Panc1 (cell line): ENCODE data around the gene SCN8A. TPM values are rescaled to one million over a fixed set of nuclear protein-coding genes. Genes with fewer than 3 reads are reported as not detected.

Experiments used
- ATAC-seq: fragments of 200-7000 bp; cut with Tn5 transposase; 2 replicates; pipeline ENCODE4 v1.9.1; 2020; ENCODE audit warnings: mild to moderate bottlenecking, moderate library complexity
- BruUV-seq: library from RNA; stranded (reverse); fragments of 400-500 nt; replicated peaks from 2 replicates; lab custom pipeline; 2021; lab: Mats Ljungman, UMichigan
- CTCF ChIA-PET: fragments of 300-600 bp; sonication (Branson Sonifier 250); formaldehyde crosslinking; loops from one replicate; lab custom pipeline; 2022; ENCODE audit warnings: antibody characterized with exemption; lab: Charles Lee
- POLR2A ChIA-PET: fragments of 300-600 bp; sonication (Branson Sonifier 250); formaldehyde crosslinking; loops from one replicate; lab custom pipeline; 2022; ENCODE audit warnings: antibody characterized with exemption; lab: Charles Lee
- DNase-seq: peaks from one replicate; pipeline ENCODE4 v3.0.0-alpha.2; 2010; ENCODE audit warnings: low read depth, low spot score
- H3K27ac ChIP-seq: 2 replicates; pipeline ENCODE4 v1.5.1; 2011; ENCODE audit warnings: mild to moderate bottlenecking, low read length, inconsistent platforms
- H3K27me3 ChIP-seq: fragments of 200-500 bp; sonication (Bioruptor generic); 2 replicates; pipeline ENCODE4 v1.6.0; 2014; ENCODE audit warnings: low read length, inconsistent platforms; ENCODE audit not compliant: control insufficient read depth, insufficient read depth
- H3K36me3 ChIP-seq: fragments of 200-500 bp; sonication (Bioruptor generic); 2 replicates; pipeline ENCODE4 v1.5.1; 2014; ENCODE audit warnings: inconsistent platforms, mild to moderate bottlenecking, low read length, moderate library complexity; ENCODE audit not compliant: control insufficient read depth, insufficient read depth
- H3K4me1 ChIP-seq: 2 replicates; pipeline ENCODE4 v1.5.1; 2011; ENCODE audit warnings: inconsistent platforms, mild to moderate bottlenecking, low read length, moderate library complexity; ENCODE audit not compliant: control insufficient read depth, insufficient read depth
- H3K4me3 ChIP-seq, 2 experiments: 2 replicates each; pipeline ENCODE4 v1.5.1; 2011 to 2012; ENCODE audit warnings: low read depth in 2 of 2, low read length in 2 of 2, mild to moderate bottlenecking in 2 of 2, inconsistent platforms in 1 of 2, moderate library complexity in 1 of 2
- H3K9me3 ChIP-seq: fragments of 200-500 bp; sonication (Bioruptor generic); 2 replicates; pipeline ENCODE4 v1.5.1; 2014; ENCODE audit warnings: low read depth, mild to moderate bottlenecking, inconsistent platforms, low read length, moderate library complexity; ENCODE audit not compliant: control insufficient read depth, insufficient read depth
- CTCF ChIP-seq: fragments of 450-650 bp; IDR thresholded peaks from 2 replicates; pipeline ENCODE4 v1.5.1; 2017; ENCODE audit warnings: mild to moderate bottlenecking
- POLR2AphosphoS5 ChIP-seq: IDR thresholded peaks from 2 replicates; pipeline ENCODE4 v1.6.1; 2012; ENCODE audit warnings: mild to moderate bottlenecking, low read depth, low read length, moderate library complexity
- REST ChIP-seq, 2 experiments: IDR thresholded peaks; 2 replicates each; pipeline ENCODE4 v1.6.1; 2011 to 2012; ENCODE audit warnings: low read depth in 2 of 2, control low read depth in 1 of 2, low read length in 1 of 2, mild to moderate bottlenecking in 1 of 2, moderate library complexity in 1 of 2; ENCODE audit not compliant: insufficient read depth in 1 of 2
- SIN3A ChIP-seq: IDR thresholded peaks from 2 replicates; pipeline ENCODE4 v1.6.1; 2012; ENCODE audit warnings: low read depth, mild to moderate bottlenecking, low read length, moderate library complexity, borderline replicate concordance; ENCODE audit not compliant: insufficient read depth
- TCF7L2 ChIP-seq: IDR thresholded peaks from 2 replicates; pipeline ENCODE4 v1.6.1; 2011; ENCODE audit warnings: mild to moderate bottlenecking, low read depth, low read length, inconsistent platforms
- in situ Hi-C: cut with HindIII; loops from 2 replicates; pipeline ENCODE4 v1.10.0; 2016; ENCODE audit warnings: low sequenced_read_pairs, low pct_unique_long_range_greater_than_20kb
- intact Hi-C: fragments of 100-400 bp; cut with micrococcal nuclease; formaldehyde crosslinking; loops from one replicate; pipeline ENCODE4 v1.10.0; 2022; ENCODE audit not compliant: unreplicated experiment
- total RNA-seq: library from RNA; stranded (reverse); gene quantifications from one replicate; pipeline ENCODE4 v1.2.1, GENCODE V29; 2021; ENCODE audit not compliant: unreplicated experiment

Gene SCN8A
- total RNA-seq, 1 experiment from 2014 or later, result 8.6 TPM

- TF ChIP-seq POLR2AphosphoS5 (no peak), REST (IDR thresholded peaks at IDR 0.05; ENCODE audit: insufficient read depth in 1 of 2, low read depth in 2 of 2, low read length in 1 of 2) (no peak), CTCF (no peak)
- no peak for DNase-seq
- CTCF ChIA-PET, result no interaction called here
- no TSS peak for BruUV-seq
- Histone ChIP-seq H3K27ac (no peak overlapping the region), H3K9me3 (no peaks in the 10 kb centered on the region), H3K27me3 (no peaks in the 10 kb centered on the region), H3K4me1 (no peaks in the 10 kb centered on the region), H3K36me3 (no peaks in the 10 kb centered on the region), H3K4me3 (no peak overlapping the region)
- POLR2A ChIA-PET, result interaction anchor here (0.6 kb wide), 1 partner anchor 351 kb away, joined by 3 read pairs; no protein-coding TSS in a partner anchor
- ATAC-seq, result no peak
- intact Hi-C loops, result no loop called here
- in situ Hi-C loops, result no loop called here
These were observed 175.1 kb downstream of the SCN8A start for GRCh38 chr12:51766067-51766676.

- ATAC-seq (no peak), DNase-seq (no peak)
- TF ChIP-seq TCF7L2 (no peak), SIN3A (no peak), REST (IDR thresholded peaks at IDR 0.05; ENCODE audit: insufficient read depth in 1 of 2, low read depth in 2 of 2, low read length in 1 of 2) (no peak), POLR2AphosphoS5 (no peak), CTCF (no peak)
- in situ Hi-C loops (no loop called here), intact Hi-C loops (no loop called here)
- no TSS peak for BruUV-seq
- Histone ChIP-seq H3K4me1 (no peaks in the 10 kb centered on the region), H3K27me3 (no peaks in the 10 kb centered on the region), H3K4me3 (no peak overlapping the region), H3K27ac (no peak overlapping the region), H3K9me3 (no peaks in the 10 kb centered on the region), H3K36me3 (no peaks in the 10 kb centered on the region)
- ChIA-PET CTCF (interaction anchor here (0.8 kb wide), 1 partner anchor 239 kb away, joined by 3 read pairs; no protein-coding TSS in a partner anchor), POLR2A (no interaction called here)
These were observed 180.0 kb downstream of the SCN8A start for GRCh38 chr12:51771008-51771407.
